NCI-H2107 treated with DMSO at 0.1 percent for 48 hours (cell line): ENCODE measurements around the gene CHD2.

Experiments
- DNase-seq: peaks from one replicate; lab custom pipeline; 2025; ENCODE audit not compliant: unreplicated experiment; lab: John Stamatoyannopoulos, UW

The CHD2 gene

DNA sequence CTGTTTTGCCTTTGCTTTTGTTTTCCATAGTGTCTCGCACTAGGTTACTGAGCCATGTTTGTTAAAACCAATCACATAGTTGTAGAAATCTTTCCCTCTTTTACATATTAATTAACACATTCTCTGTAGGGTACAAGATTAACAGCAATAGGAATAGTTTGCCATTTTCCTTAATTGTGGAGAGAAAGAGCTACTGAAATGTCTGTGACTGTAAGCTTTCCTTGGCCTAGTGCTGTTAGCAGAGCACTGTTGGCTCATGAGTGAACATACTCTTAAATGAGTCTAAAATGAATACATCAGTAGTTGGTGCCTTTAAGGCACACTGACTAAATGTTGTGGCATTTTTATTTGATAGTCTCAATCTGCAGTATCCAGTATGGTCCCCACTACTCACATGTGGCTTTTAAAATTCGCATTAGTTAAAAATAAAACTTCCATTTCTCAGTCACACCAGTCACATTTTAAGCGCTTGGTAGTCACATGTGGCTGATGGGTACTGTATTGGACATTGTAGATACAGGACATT lies 28.2 kb downstream of the CHD2 start:
- DNase-seq: no peak

DNA sequence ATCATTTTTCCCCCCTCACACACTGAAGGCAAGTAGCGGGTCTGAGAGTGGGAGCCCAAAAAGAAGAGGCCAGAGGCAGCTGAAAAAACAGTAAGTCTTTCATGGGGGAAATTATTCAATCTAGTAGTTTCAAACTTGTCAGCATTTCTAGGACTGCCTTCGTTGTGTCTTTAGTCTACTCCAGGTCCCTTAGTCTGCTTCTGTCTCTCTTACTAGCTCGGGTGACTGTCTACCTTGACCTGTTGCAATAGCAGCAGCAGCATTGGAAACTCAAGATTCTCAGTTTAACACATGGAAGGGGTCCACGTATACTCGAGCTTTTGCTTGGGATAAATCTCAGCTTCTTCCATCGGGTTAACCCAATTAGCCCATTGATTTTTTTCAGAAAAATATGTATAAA lies 28.9 kb downstream of the CHD2 start:
- no peak for DNase-seq

DNA sequence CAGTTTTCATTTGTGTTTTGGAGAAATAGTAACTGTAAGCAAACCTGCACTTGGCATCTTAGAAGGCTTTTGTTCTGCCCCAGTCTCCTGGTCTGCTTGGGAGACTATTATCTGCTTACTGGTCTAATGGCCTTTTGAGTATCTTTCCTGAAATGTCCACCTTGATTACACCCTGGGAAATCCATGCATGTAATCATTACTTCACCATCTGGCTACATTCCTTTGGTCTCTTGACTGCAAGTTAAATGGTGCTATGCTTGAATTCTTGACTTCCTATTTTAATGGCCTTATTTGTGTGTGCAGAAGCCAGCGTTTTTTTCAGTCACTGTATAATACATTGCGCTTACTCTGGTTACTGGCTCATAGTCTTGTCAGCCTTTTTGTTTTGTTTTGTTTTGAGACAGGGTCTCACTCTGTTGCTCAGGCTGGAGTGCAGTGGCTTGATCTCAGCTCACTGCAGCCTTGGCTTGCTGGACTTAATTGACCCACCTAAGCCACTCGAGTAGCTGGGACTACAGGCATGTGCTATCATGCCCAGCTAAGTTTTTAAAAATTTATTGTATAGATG lies 30.0 kb downstream of the CHD2 start:
- no peak for DNase-seq

DNA sequence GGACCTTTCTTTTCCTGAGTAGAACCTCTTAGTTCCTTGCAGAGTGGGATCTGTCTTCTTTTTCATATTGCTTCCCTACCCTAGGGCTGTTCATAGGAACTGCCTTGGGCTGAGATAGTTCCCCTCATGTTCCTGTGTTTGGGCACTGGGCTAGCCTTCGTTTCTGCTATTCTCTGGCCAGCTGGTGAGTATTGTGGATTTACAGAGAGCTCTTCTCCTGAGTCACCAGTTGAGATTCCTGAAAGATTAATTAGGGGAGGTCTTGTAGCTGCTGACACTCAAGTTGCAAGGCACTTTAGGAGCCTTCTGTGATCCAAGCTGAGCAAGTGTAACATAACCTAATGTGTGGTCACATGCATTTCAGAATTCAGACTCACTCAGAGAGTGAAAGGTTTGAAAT lies 30.7 kb downstream of the CHD2 start:
- DNase-seq: no peak

DNA sequence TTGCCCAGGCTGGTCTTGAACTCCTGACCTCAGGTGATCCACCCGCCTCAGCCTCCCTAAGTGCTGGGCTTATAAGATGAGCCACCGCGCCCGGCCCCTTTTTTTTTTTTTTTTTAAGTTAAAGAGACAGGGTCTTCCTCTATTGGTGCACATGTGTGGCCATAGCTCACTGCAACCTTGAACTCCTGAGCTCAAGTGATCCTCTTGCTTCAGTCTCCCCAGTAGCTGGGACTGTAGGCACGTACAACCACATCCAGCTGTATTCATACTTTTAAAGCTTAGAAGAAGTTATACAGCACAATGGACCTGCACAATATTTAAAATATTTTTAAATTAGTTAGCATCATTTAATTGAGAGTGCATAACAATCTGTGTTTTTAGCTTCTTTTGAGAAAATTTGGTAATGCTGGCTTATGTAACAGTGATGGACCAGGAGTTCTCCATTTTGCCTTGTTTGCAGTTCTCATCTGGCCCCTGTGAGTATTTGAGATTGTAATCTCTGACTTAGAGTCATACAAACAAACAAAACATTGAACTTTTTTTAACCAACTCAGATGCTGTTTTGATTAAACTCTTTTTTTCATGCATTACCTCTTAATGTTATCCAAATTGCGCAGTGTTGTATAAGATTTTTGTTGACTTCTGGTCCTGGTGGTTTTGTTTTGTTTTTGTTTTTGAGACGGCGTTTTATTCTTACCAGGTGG lies 33.0 kb downstream of the CHD2 start:
- DNase-seq: no peak

DNA sequence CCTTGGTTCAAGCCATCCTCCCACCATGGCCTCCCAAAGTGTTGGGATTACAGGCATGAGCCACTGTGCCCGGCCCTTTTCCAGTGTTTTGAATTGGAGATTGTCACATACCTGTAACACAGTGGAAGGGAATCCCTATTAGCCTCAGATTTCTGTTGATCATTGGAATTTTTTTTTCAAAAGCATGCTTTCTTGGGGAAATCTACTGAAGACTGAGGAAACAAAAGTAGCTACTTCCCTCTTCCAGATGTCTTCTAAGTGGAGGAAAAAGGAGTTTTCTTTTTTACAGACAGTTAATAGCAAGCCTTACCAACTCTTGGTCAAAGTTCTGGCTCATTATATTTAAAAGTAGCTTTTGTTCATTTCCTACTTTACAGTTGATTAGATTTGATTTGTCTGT lies 33.7 kb downstream of the CHD2 start:
- no peak for DNase-seq

DNA sequence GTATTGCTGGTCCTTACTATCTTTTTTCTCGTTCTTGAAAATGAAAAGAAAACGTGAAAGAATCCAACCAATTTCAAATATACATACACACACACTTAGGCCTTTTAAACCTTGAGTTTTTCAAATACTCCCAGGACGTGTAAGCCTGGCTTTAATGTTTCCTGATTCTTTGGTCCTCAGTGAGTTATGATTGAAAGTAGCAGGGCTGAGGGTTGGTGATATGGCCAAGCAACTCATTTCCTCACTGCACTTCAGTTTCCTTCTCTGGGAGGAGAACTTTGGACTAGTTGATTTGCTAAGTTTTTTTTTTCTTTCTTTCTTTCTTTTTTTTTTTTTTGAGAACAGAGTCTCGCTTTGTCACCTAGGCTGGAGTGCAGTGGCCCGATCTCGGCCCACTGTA lies 34.6 kb downstream of the CHD2 start:
- no peak for DNase-seq

DNA sequence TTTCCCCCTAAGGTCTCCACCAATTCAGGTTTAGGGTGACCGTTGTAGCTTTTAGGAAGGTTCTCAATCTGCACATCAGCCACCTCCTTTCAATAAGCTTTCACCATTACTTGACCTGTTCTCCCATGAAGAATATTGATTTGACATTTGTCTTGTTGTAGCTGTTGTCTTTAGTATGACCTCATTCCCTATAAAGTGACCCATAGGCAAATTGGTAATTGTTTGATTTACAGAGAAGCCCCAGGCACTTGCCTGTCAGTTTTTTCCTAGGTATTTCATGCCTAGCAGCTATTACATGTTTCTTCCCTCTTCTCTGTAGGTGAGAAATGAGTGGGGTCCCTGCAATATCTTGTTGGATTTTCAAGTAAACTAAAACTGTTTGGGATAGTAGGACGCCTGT lies 36.0 kb downstream of the CHD2 start:
- DNase-seq: no peak

DNA sequence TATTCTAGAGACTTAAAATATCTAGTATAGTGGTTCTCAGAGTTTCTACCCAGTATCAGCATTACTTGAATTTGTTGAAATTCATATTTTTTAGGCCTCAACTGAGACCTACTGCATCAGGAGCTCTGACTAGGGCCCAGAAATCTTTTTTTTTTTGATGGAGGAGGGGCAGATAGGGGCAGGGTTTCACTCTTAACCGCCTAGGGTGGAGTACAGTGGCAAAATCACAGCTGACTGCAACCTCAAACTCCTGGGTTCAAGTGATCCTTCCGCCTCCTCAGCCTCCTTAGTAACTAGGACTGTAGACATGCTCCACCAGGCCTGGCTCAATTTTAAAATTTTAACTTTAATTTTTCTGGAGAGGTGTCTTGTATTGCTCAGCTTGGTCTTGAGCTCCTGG lies 36.6 kb downstream of the CHD2 start:
- DNase-seq: no peak

DNA sequence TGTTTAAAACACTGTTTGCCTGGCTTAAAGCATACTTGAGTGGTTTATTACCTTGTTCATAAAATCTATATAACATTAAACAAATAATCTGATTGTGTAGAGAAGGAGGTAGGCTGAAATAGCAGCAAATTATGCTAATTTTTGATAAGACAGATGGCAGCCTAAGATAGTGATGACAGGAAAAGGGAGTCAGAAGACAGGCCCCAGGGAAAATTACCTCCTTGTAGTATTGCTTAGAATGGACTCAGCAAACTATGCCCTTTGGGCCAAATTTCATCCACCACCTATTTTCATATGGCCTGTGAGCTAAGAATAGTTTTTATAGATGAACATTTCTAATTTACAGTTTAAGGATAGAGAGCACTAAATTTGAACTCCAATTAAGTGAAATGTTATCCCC lies 37.8 kb downstream of the CHD2 start:
- DNase-seq: no peak

DNA sequence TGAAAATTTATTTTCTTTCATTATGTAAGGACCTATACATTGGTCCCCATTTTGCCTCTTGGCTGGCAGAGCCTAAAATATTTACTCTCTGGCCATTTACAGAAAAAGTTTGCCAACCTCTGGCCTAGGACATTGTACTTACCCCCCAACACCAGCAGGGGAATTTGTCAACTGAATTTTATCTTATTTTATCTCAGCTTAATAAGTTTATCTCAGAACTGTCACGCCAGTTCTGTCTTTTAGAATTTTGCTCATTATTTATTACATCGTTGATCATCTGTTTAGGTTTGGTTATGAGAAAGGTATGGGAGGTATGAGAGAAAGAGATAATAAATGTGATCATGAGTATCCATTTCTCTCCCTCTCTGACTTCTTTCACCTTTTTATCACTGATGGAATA lies 38.3 kb downstream of the CHD2 start:
- DNase-seq: no peak

DNA sequence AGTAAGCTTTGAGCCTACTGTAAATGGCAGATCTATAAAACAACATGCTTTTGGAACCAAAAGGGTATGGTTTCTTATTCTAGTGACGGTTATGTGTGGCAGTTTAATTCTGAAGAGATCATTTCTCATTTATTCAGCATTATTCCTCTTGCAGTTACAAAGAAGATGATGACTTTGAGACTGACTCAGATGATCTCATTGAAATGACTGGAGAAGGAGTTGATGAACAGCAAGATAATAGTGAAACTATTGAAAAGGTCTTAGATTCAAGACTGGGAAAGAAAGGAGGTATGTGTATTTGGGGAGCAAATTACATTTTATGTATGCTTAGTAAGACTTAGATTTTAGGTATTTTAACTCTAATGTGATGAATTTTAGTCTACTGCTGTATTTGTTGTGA lies 41.5 kb downstream of the CHD2 start:
- DNase-seq: no peak

DNA sequence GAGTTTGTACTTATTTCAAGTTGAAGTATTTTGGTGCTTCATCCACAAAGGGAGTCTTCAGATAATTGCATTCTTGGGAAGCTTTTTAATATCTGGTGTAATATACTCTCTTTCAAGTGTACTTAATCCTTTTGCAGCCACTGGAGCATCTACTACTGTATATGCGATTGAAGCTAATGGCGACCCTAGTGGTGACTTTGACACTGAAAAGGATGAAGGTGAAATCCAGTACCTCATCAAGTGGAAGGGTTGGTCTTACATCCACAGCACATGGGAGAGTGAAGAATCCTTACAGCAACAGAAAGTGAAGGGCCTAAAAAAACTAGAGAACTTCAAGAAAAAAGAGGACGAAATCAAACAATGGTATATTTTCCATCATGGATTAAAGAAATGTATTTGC lies 42.6 kb downstream of the CHD2 start:
- no peak for DNase-seq

DNA sequence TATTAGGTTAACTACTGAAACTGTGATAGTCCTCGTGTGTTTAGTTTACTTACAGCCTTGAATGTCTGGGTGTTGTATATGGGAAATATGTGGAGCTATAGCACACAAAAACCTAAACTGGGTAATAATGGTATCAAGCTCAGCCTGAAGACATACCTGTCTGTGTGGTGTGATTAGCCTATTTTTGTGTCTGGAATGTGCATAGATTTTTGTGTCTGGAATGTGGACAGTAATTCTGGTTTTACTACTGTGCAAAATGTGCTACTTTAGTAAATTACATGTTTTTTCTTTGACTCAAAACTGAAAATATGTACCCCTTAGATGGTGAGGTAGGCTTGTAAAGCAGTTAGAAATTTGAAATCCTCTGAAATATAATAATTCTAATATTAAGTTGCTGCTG lies 43.5 kb downstream of the CHD2 start:
- no peak for DNase-seq

DNA sequence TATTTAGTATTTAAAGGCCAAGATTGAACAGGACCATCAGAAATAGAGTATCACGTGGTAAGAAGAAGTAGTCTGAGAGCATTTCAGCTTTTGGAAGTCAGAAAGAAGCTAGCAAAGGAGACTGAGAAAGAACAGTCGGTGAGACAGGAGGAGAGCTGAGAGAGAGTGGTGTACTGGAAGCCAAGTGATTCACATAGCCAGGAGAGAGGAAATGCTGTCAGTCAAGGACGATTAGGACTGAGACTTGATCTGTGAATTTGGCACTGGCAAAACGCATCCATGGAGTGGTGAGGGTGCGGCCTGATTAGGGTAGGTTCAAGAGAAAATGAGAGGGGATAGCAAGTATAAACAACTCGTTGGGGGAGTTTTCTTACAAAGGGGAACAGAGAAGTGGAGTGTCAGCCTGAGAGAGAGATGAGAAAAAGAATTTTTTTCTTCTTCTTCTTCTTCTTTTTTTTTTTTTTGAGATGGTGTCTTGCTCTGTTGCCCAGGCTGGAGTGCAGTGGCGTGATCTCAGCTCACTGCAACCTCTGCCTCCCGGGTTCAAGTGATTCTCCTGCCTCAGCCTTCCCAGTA lies 44.9 kb downstream of the CHD2 start:
- no peak for DNase-seq

DNA sequence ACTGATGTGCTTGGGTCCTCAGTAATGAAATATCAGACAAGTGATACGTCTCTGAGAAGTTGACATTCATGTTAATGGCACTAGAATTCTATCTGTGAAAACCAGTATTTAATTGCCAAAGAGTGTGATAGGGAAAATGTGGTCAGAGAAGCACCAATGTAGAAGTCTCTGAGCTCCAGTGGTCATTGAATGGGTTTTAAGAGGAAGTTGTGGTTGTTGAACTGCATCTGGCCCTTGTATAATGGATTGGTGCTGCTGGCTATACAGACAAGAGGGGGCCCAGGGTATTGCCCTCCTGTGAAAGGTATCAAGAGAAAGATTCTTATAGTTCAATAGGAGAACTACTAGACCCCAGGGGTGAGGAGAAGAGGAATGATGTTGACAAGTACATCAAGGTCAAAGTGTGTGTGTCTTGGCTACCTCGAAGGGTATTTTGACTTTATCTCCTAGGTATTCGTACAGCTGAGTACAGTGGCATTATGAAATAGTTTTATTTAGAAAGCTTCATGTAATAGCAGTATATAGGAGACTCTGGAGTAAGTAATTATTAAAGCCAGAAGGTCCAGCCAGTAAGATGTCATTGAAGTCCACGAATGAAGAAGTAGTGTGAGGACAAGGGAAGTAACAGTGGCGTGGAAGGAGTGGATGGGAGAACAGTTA lies 47.1 kb downstream of the CHD2 start:
- no peak for DNase-seq

DNA sequence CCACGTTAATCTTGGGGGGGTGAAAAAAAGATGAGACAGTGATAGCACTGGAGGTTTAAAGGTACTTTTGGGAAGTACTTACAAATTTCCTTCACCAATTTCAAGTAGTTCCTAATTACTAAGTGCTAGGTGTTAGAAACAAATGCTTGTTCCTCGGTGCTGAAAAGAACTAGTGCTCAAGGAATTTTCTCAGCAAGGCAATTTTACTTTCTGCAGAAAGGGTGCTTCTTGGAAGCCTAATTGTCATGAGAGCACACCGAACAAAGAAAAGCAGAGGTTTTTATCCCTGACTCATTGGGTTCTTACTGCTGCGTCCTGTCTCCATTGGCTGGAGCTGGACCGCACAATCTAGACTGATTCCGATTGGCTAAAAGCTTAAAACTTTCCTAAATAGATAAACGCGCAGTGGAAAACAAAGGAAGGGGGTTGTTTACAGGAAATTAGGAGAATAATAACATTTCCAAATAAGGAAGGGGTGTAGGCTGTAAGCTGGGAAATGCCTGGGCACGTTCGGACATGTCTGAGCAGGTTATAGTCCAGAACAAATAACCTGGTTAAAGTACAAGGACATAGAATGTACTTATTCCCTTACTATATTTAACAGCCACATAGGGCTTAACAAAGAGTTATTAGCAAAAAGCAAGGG lies 49.6 kb downstream of the CHD2 start:
- no peak for DNase-seq

DNA sequence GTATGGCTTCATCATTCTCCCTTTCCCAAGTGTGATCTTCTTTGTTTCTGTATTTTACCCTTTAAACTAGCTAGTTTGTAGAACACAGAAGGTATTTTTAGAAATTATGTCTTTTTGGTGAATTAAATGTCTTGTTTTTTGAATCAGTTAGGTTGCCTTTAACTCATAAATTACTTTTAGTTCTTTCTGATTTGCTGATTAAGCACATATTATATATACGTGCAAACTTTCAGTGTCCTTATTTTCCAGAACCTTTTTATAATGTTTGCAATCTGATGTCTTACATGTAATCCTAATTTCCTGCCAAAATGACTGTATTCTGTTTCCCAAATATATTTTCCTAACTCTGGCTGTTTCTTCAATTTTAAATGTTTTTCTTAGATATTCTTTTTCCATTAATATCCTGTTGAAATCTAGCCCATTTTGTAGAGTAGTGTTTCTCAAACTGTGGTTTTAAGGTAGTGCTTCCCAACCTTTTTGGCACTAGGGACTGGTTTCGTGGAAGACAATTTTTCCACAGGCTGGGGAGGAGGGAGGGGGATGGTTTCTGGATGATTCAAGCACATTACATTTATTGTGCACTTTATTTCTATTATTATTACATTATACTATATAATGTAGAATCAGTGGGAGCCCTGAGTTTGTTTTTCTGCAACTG lies 51.8 kb downstream of the CHD2 start:
- DNase-seq: no peak

DNA sequence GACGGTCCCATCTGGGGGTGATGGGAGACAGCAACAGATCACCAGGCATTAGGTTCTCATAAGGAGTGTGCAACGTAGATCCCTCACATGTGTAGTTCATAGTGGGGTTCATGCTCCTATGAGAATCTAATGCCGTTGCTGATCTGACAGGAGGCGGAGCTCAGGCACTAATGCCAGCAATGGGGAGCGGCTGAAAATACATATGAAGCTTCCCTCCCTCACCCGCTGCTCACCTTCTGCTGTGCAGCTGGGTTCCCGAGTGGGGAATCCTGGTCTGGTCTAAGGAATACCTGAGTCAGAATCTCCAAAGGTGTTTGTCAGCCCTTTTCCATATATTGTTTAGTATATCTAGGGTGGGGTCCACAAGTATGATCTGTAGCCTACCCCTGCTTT lies 52.3 kb downstream of the CHD2 start:
- no peak for DNase-seq

DNA sequence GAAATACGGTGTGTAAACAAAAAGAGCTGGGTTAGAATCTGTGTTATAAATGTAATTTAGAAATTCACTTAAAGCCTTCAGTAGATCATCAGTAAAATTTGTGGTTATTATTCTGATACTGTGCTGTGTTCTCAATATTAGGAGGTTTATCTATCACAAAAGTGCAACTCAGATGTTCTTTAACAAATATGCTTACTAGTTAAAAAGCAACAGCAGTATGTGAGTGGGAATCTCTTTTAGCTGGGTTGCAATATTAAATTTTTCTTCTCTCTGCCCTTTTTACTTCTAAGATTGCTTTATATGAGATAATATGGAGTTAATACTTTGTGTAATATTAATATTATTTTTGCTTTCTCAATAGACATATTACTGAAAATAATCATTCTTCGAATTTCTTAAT lies 53.4 kb downstream of the CHD2 start:
- DNase-seq: no peak

DNA sequence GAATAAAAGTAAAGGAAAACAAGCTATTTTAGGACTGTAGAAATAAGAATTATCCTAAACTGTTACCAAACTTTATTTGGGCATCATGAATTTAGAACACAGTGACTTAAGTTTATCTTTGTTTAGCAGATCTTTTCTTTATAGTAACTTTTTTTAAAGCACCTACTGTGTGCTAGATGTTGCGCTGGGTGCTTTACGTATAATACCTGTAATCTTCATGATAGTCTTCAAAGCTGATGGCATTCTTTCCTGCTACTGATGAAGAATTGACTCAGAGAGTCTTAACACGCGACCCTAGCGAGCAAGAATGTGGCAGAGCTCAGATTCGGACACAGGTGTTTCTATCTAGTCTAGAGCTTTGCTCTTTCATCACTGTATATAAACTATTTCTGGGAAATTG lies 53.9 kb downstream of the CHD2 start:
- no peak for DNase-seq
